Stomach (tissue), 4 donors: Measurements from ENCODE around the gene MTNR1B.

Experiments used
- CTCF ChIP-seq, 7 experiments: fragments of 450-650 bp in 4 of 7; fragments of 200-600 bp in 3 of 7; sonication (generic) in 3 of 7; IDR thresholded peaks; one replicate each; pipeline ENCODE4 v1.5.1; 2016 to 2019; ENCODE audit warnings: antibody characterized with exemption in 7 of 7, control low read depth in 2 of 7, mild to moderate bottlenecking in 1 of 7
- EP300 ChIP-seq: sonication (generic); formaldehyde crosslinking; IDR thresholded peaks from one replicate; pipeline ENCODE4 v1.6.1; 2017; ENCODE audit warnings: antibody characterized with exemption

DNA sequence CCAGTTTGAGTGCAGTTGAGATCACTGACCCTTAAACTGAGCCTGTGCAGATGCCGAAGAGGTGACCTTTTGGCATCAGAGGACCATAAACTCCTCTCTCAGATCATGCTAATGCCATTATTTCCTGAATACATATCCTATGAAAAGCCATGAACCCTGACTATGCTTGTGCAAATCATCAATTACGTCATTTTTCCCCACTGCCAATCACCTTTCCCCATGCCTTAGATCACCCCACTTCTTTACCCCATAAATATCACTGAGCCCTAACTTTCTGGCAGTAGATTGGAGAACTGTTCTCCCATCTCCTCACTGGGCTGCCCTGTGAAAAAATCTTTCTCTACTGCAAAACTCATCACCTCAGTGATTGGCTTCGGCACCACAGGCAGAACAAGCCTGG is 32.9 kb downstream of the MTNR1B start:
- no peak for TF ChIP-seq EP300
- no peak for TF ChIP-seq CTCF (IDR thresholded peaks at IDR 0.05)
